Left hindlimb (tissue), 1 donor: ENCODE measurements around the gene MITD1.
"Not testable (repeated sequence)": the region's sequence is repeated elsewhere in the genome, so short reads cannot be mapped to it uniquely, and the experiment has no call there.

ENCODE experiments used
- DNase-seq: peaks from one replicate; pipeline ENCODE4 v3.0.0-alpha.2; 2018

Gene MITD1

DNA sequence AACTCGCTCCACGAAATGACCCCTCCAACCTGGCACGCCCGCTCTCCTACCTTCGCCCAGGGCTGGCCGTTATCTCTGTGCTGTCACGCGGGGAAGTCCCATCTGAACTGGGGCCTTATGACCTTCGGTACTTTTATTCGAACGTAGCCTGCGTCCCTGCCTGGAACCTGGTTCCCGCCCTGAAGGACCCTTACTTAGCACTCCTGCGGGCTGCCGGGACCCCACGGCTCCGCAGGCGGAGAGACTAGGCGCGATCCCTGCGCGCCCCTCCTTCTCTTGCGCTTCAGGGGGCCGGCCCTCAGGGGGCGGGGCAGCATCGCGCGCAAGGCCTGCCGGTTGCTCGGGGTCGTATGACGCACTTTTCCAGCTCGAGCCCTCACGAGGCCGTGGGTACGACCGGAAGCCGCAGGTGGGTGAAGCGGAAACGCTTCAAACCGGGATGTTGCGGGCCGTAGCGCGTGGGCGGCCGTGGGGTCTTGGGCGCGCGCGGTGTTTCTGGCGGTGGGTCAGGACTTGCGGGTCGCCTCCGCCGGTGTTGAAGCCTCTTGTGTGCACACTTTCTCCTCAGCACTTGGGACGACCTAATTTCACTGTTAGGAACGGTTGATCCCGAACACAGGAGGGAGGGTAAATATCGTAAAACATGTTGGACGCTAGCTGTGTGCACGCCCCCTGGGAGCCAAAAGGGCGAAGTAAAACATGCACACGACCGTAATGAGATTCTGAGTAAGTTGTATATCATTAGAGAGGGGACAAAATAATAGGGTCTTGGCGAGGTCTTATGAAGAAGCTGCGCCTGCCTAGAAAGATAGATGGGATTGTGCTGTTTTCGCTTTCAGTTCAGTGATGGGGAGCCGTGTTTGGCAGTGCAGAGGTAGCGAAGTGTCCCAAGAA lies 26.0 kb downstream of the MITD1 start, which contains the start of the genes LIPT1 and TSGA10:
LIPT1 (plus strand) TSS at position 325 of the 894 bp plus-strand sequence. CDS start 6,991 bp downstream, outside the sequence.
TSGA10 (minus strand) TSS at position 300 of the 894 bp plus-strand sequence. CDS start 45,503 bp downstream, outside the sequence.
- DNase-seq, result peak; percentile 93

- DNase-seq, result no peak
These were observed 26.8 kb downstream of the MITD1 start for GRCh38 chr2:99153921-99154604.

DNA sequence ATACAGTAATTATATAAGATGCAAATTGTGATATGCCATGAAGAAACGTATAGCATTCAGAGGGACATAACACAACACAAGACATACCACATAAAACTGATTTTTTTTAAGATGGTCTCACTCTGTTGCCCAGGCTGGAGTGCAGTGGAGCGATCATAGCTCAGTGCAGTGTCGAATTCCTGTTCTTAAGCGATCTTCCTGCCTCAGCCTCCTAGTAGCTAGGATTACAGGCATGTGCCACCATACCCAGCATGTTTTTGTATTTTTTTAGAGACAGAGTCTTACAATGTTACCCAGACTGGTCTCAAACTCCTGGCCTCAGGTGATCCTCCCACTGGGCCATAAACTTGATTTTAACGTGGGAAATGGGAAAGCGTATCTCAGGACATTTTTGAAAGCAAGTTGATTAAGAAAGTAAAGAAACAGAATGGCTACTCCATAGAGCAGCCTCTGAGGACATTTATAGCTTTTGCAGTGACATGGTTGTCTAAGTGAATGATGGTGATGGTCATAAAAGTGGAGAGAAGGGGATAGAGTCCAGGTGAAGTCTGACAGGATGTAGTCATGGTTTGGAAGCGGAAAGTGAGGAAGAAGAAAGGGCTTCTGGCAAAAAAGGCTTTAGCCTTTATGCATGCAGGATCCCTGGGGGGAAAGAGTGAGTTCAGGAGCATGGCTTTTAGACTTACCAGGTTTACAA lies 28.5 kb downstream of the MITD1 start:
- DNase-seq, result no peak

- no peak for DNase-seq
These were observed 30.2 kb downstream of the MITD1 start for GRCh38 chr2:99150706-99151105.

DNA sequence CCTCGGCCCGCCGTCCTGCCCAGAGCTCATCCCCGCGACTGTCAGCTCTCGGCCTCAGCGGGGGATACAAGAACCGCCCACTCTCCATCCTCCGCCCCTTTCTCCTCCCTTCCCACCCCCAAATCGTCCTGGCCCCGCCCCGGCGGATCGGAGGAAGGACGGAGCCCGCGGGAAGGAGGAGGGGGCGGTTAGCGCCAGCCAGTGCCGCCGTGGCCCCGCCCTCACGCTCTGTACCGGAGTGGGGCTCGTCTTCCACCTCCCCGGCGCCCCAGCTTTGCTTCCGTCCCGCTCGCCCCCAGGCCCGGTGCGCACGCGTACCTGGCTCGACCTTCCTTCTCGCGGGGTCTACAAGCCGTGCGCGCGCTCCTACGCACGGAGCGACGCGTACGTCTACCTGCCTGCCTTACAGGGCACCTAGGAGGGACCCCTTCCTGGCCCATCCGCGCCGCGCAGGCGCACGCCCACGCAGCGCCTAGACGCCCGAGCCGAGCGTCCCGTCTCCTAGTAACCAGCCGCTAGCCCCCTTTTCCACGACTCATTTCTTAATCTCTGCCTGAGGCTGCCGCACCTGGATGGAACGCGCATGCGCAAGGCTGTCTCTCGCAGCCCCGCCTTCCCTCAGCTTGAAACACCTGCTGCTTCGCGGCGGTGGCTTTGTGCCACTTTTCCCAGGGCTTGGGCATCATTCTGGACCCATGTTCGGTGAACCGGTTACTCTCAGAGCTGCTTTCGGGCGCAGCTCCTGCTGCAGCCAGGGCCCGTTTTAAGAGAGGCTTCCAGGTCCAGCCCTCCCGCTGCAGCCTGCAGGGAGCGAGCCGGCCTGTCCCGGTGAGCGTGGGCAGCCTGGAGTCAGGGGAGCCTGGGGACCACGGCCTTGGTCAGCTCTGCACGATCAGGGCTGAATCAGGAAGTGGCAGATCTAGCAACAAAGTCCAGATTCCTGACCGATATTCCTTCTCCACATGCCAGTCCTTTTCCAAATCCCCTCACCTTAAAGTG lies 39.4 kb downstream of the MITD1 start, which contains the start of gene C2orf15:
C2orf15 (plus strand) TSS at position 598 of the 999 bp plus-strand sequence. CDS start 8,852 bp downstream, outside the sequence.
- DNase-seq, result peak; percentile 94

DNA sequence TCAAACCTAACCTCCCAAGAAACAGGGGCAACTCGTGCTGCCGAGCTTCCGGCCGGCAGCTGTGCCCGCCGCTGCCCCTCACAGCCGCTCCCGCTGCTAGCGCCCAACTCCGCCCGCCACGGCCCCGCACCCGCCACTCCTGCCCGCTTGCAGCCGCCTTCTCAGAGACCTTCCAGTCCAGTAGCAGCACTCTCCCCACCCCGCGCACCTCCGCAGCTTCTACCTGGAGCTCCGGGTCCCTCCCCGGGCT lies 40.1 kb downstream of the MITD1 start:
- no peak for DNase-seq

DNA sequence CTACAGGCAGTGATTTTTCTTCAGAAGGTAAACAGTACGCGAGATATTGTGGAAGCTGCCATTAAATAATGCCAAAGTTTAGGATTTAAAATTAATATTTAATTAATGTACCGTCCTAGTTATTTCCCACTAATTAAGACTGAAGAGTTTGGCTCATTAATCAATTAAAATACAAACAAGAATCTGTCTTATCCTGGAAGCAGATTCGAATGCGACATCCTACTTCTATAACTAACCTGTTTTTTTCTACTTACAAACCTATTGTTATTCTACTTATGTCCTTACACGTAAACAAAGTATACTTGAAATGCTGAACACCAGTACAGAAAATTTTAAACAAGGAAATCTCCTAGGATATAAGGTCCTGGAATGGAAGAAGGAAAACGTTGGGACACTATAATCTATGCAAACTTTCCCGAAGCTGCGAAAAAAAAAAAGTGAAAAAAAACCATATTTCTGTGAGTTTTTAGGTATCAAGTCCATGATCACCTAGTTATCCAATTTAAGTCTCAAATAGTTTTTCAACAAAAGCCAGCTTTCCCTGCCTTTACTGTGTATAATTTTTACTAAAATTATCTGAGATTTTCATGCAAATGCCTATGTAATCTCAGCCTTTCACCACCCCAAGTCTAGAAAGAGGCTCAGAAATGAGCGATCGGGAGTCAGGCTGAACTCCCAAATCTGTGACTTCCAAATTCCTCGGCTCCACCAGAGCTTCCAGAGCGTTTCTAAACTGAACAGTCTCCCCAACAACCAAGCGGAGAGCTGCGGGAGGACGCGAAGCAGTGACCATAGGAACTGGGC lies 40.6 kb downstream of the MITD1 start:
- DNase-seq, result no peak

- DNase-seq, result no peak
These were observed 41.9 kb downstream of the MITD1 start for GRCh38 chr2:99139003-99139402.

- not testable (repeated sequence) for DNase-seq
These were observed 45.8 kb downstream of the MITD1 start for GRCh38 chr2:99135044-99135556.

GRCh38 chr2:99127981-99128380 lies 52.9 kb downstream of the MITD1 start:
- DNase-seq, result no peak
